Measurements from ENCODE around the gene KIAA1958.

KIAA1958 gene

GRCh38 chr9:112533660-112534059 is 47.0 kb downstream of the KIAA1958 start:
- no peak overlapping the region for H3K4me3 ChIP-seq (ENCODE audit: low read depth, low read length)
- TF ChIP-seq CTCF (IDR thresholded peaks at IDR 0.05; ENCODE audit: low read depth, low read length, missing control alignments): no peak
- DNase-seq (ENCODE audit: low read depth): no peak

- TF ChIP-seq CTCF (IDR thresholded peaks at IDR 0.05; ENCODE audit: low read depth, low read length, missing control alignments): no peak
- no peak overlapping the region for H3K4me3 ChIP-seq (ENCODE audit: low read depth, low read length)
- no peak for DNase-seq (ENCODE audit: low read depth)
Observed at GRCh38 chr9:112535301-112535700, 48.7 kb downstream of the KIAA1958 start.

- H3K4me3 ChIP-seq (ENCODE audit: low read depth, low read length): no peak overlapping the region
- no peak for TF ChIP-seq CTCF (IDR thresholded peaks at IDR 0.05; ENCODE audit: low read depth, low read length, missing control alignments)
- no peak for DNase-seq (ENCODE audit: low read depth)
Observed at GRCh38 chr9:112535811-112536210, 49.2 kb downstream of the KIAA1958 start.

- TF ChIP-seq CTCF (IDR thresholded peaks at IDR 0.05; ENCODE audit: low read depth, low read length, missing control alignments): no peak
- H3K4me3 ChIP-seq (ENCODE audit: low read depth, low read length): no peak overlapping the region
- DNase-seq (ENCODE audit: low read depth): no peak
Observed at GRCh38 chr9:112537561-112537960, 50.9 kb downstream of the KIAA1958 start.

GRCh38 chr9:112540800-112541199 is 54.2 kb downstream of the KIAA1958 start:
- TF ChIP-seq CTCF (IDR thresholded peaks at IDR 0.05; ENCODE audit: low read depth, low read length, missing control alignments): no peak
- no peak overlapping the region for H3K4me3 ChIP-seq (ENCODE audit: low read depth, low read length)
- no peak for DNase-seq (ENCODE audit: low read depth)

- DNase-seq (ENCODE audit: low read depth): no peak
- H3K4me3 ChIP-seq (ENCODE audit: low read depth, low read length): no peak overlapping the region
- no peak for TF ChIP-seq CTCF (IDR thresholded peaks at IDR 0.05; ENCODE audit: low read depth, low read length, missing control alignments)
Observed at GRCh38 chr9:112541685-112542084, 55.1 kb downstream of the KIAA1958 start.

- H3K4me3 ChIP-seq (ENCODE audit: low read depth, low read length): no peak overlapping the region
- no peak for TF ChIP-seq CTCF (IDR thresholded peaks at IDR 0.05; ENCODE audit: low read depth, low read length, missing control alignments)
- DNase-seq (ENCODE audit: low read depth): no peak
Observed at GRCh38 chr9:112542593-112543292, 56.1 kb downstream of the KIAA1958 start.
